ENCODE data around the gene ENOX1. TPM values are rescaled to one million over a fixed set of nuclear protein-coding genes. Genes with fewer than 3 reads are reported as not detected.

ENOX1 gene
- total and polyA plus RNA-seq, 9 of the 15 experiments (the other 6 are each of a cell fraction or from before 2014, with no cell fraction given), result not detected

- H3K79me2 ChIP-seq (ENCODE audit: control insufficient read depth, insufficient read depth, low read length), result no peaks in the 10 kb centered on the region
- FAIRE-seq, result no peak
- H3K27me3 ChIP-seq (ENCODE audit: control insufficient read depth in 2 of 2, insufficient read depth in 2 of 2, low read length in 2 of 2), result no peaks in the 10 kb centered on the region
- no peaks in the 10 kb centered on the region for H3K4me1 ChIP-seq (replicated peaks in 1 of 2; ENCODE audit: control insufficient read depth in 2 of 2, insufficient read depth in 2 of 2, low read length in 2 of 2)
- no peaks in the 10 kb centered on the region for H3K36me3 ChIP-seq (ENCODE audit: control insufficient read depth, insufficient read depth, low read length)
- no peak for ATAC-seq
- POLR2A ChIA-PET, result no interaction called here
- no peaks in the 10 kb centered on the region for H4K20me1 ChIP-seq (replicated peaks; ENCODE audit: control insufficient read depth, insufficient read depth, low read length)
- intact Hi-C loops (cut with micrococcal nuclease), result no loop called here
- CTCF ChIA-PET (ENCODE audit: low intra/inter-chr PET ratio), result no interaction called here
- DNase-seq (ENCODE audit: extremely low read depth in 1 of 4, low spot score in 3 of 4), result no peak
- WGBS (ENCODE audit: insufficient coverage, low coverage, missing lambda C conversion rate), result no CpG with 5 or more reads among the region's 1 CpG
- H3K27ac ChIP-seq (ENCODE audit: extremely low read depth, low read depth, low read length), result no peak overlapping the region
- no peak overlapping the region for H3K9ac ChIP-seq (ENCODE audit: insufficient read depth in 1 of 2, low read depth in 2 of 2, low read length in 2 of 2)
- no peak overlapping the region for H2AFZ ChIP-seq (ENCODE audit: low read depth, low read length)
- no peak overlapping the region for H3K4me2 ChIP-seq (ENCODE audit: insufficient read depth, low read length)
- no TSS peak for BruUV-seq (replicated peaks)
- in situ Hi-C loops (cut with MboI), result no loop called here
- H3K9me3 ChIP-seq (replicated peaks; ENCODE audit: control insufficient read depth, insufficient read depth, low read depth, low read length), result no peaks in the 10 kb centered on the region
- no peaks in the 10 kb centered on the region for H3K9me1 ChIP-seq (ENCODE audit: control insufficient read depth, insufficient read depth, low read length)
- H3K4me3 ChIP-seq, result no peak overlapping the region
- TF ChIP-seq NCOA6 (IDR thresholded peaks at IDR 0.05), result no peak
- no peak for TF ChIP-seq USF2 (CRISPR knock-in tag; IDR thresholded peaks at IDR 0.05)
- no peak for TF ChIP-seq BDP1 (IDR thresholded peaks at IDR 0.05; ENCODE audit: insufficient read depth, insufficient read length)
- no peak for TF ChIP-seq HCFC1 (IDR thresholded peaks at IDR 0.05; ENCODE audit: low read depth, low read length)
- no peak for TF ChIP-seq CTCF (IDR thresholded peaks at IDR 0.05 in 2 of 3, conservative IDR thresholded peaks at IDR 0.05 in 1 of 3; ENCODE audit: insufficient read depth in 2 of 3, low read depth in 1 of 3, low read length in 3 of 3)
- TF ChIP-seq ZNF174 (CRISPR knock-in tag; IDR thresholded peaks at IDR 0.05), result no peak
- no peak for TF ChIP-seq STAT5A (IDR thresholded peaks at IDR 0.05; ENCODE audit: borderline replicate concordance, low read length)
- TF ChIP-seq HMG20A (CRISPR knock-in tag; conservative IDR thresholded peaks at IDR 0.05), result no peak
- no peak for TF ChIP-seq POLR3A (IDR thresholded peaks at IDR 0.05; ENCODE audit: borderline replicate concordance, extremely low read depth, insufficient read depth, insufficient read length)
- no peak for TF ChIP-seq HNRNPLL (IDR thresholded peaks at IDR 0.05; ENCODE audit: low read depth, low read length, poor library complexity, severe bottlenecking)
- no peak for TF ChIP-seq ZNF274 (IDR thresholded peaks at IDR 0.05; ENCODE audit: borderline replicate concordance, low read depth, low read length)
- TF ChIP-seq RBM34 (IDR thresholded peaks at IDR 0.05; ENCODE audit: borderline replicate concordance, insufficient read depth, low read length), result no peak
- no peak for TF ChIP-seq BRCA1 (IDR thresholded peaks at IDR 0.05)
- no peak for TF ChIP-seq BRCA1 (CRISPR knock-in tag; IDR thresholded peaks at IDR 0.05)
Observed at GRCh38 chr13:43757266-43757665, 29.5 kb downstream of the ENOX1 start.
